Suprapubic skin (tissue), 3 donors: ENCODE data around the gene CRKL.

Experiments used
- POLR2A ChIP-seq, 2 donors: fragments of 450-650 bp; IDR thresholded peaks; one replicate each; pipeline ENCODE4 v1.6.1; 2017; ENCODE audit warnings: antibody characterized with exemption in 2 of 2, mild to moderate bottlenecking in 2 of 2, moderate library complexity in 2 of 2
- TF ChIP-seq, protein P1 (sequence below), 2 donors: fragments of 200-600 bp in 1 of 2; fragments of 450-650 bp in 1 of 2; sonication (generic) in 1 of 2; IDR thresholded peaks; one replicate each; pipeline ENCODE4 v1.5.1; 2016 to 2019; ENCODE audit warnings: antibody characterized with exemption in 2 of 2, mild to moderate bottlenecking in 1 of 2, moderate library complexity in 1 of 2

DNA sequence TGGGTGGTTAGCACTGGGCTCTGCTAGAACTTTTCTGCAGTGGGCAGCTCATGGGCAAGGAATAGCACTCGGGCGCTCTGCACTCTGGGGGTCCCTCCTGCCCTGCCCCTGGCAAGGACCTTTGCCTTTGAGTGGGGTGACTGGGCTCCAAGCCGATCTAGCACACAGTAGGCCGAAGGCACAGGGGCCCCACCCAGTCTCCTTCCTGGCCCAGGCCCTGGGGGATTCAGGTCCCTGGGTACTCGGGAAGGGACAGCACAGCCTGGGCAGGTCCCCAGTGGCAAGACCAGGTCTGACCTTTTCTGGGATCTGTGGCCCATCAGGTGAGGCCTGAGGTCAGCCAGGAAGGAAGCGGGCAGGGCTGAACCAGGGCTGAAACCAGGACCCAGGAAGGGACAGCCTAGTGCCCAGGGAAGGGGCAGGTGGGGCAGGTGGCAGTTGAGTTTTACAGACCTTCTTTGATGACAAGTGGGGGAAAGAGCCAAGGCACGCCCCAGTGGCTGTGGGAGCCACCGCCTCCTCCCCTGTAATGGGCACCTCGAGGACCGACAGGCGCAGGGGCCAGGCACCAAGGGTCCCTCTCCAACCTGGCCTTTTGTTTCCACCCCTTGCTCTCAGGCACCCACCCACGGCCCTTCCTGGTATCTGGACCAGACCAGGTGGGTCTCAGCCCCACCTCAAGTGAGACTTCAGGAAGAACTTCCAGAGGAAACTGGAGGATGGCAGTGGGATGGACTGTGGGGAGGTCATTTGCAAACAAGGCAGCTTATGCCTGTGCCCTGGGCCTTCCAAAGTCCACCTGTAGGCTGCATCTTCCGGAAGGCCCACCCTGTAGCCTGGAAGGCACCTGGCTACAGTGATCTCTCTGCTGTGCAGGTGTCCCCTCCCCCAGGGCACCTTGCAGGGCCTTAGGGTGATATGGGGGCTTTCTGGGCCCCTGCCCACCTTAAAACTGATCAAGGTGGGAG lies 49.0 kb downstream of the CRKL start:
- TF ChIP-seq, protein P1, sequence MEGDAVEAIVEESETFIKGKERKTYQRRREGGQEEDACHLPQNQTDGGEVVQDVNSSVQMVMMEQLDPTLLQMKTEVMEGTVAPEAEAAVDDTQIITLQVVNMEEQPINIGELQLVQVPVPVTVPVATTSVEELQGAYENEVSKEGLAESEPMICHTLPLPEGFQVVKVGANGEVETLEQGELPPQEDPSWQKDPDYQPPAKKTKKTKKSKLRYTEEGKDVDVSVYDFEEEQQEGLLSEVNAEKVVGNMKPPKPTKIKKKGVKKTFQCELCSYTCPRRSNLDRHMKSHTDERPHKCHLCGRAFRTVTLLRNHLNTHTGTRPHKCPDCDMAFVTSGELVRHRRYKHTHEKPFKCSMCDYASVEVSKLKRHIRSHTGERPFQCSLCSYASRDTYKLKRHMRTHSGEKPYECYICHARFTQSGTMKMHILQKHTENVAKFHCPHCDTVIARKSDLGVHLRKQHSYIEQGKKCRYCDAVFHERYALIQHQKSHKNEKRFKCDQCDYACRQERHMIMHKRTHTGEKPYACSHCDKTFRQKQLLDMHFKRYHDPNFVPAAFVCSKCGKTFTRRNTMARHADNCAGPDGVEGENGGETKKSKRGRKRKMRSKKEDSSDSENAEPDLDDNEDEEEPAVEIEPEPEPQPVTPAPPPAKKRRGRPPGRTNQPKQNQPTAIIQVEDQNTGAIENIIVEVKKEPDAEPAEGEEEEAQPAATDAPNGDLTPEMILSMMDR (IDR thresholded peaks at IDR 0.05): no peak
- TF ChIP-seq POLR2A (IDR thresholded peaks at IDR 0.05): no peak
